ENCODE results near the gene ZNF729.

DNA sequence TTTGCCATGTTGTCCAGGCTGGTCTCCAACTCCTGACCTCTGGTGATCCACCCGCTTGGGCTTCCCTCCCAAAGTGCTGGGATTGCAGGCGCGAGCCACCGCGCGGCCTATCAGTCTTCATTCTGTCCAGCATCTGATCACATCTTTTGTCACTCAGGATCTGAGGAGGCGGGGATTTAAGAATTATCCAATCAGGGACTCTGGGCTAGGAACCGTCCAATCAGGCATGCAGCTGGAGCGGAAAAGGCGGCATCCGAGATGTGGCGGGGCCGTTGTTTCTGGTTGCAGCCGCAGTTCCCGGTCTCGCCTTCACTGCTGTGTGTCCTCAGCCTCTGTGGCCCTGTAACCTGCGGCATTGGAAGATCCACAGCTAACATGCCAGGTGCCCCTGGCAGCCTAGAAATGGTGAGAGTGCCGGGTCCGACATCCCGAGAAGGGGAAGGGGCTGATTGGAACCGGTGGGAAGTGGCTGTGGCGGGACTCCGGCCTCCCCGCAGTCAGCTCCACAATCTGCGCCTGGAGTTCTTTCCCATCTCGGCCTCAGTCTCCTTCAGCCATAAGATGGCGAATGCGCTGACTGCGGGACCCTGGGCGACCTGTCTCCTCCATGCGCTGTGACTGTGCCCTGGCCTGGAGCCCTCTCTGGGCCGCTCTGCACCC, at the start of gene ZNF729:
- no peak for TF ChIP-seq POLR2A (IDR thresholded peaks at IDR 0.05)
- no peak for TF ChIP-seq CTCF (IDR thresholded peaks at IDR 0.05)

Data from adrenal gland (tissue), 5 donors.